ENCODE results near the gene IFT88.

DNA sequence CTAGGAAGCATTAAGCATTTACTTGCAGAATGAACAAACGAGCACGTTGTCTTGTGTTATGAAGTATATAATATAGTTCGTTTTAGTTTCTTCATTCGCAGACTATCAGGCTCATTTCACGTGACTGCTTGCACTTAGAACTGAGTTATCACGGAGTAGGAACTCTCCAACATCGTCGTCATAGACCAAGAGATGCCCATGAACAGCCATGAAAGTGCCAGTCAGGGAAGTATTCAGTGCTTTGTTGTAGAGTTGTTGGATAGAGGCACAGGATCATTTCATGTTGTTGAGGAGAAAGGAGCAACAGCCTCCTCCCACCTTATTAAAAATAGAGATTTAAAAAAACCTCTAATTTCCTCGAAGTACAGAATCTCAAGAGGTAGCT, 135.6 kb downstream of the IFT88 start:
- no peak for TF ChIP-seq POLR2AphosphoS5 (IDR thresholded peaks at IDR 0.05)
- TF ChIP-seq, protein P1, sequence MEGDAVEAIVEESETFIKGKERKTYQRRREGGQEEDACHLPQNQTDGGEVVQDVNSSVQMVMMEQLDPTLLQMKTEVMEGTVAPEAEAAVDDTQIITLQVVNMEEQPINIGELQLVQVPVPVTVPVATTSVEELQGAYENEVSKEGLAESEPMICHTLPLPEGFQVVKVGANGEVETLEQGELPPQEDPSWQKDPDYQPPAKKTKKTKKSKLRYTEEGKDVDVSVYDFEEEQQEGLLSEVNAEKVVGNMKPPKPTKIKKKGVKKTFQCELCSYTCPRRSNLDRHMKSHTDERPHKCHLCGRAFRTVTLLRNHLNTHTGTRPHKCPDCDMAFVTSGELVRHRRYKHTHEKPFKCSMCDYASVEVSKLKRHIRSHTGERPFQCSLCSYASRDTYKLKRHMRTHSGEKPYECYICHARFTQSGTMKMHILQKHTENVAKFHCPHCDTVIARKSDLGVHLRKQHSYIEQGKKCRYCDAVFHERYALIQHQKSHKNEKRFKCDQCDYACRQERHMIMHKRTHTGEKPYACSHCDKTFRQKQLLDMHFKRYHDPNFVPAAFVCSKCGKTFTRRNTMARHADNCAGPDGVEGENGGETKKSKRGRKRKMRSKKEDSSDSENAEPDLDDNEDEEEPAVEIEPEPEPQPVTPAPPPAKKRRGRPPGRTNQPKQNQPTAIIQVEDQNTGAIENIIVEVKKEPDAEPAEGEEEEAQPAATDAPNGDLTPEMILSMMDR (IDR thresholded peaks at IDR 0.05): no peak
- TF ChIP-seq POLR2A (IDR thresholded peaks at IDR 0.05): no peak
- no peak for TF ChIP-seq EP300 (IDR thresholded peaks at IDR 0.05)

Measured in suprapubic skin (tissue), 4 donors.